Neural progenitor cell (in vitro differentiated cells): ENCODE data around the gene CTDSP2. TPM values are rescaled to one million over a fixed set of nuclear protein-coding genes. Genes with fewer than 3 reads are reported as not detected.
A peak's percentile ranks its signal among the peaks of the same experiment; 100 is the strongest.

ENCODE experiments used
- DNase-seq: peaks from one replicate; pipeline ENCODE4 v3.0.0-alpha.2; 2016; ENCODE audit warnings: low spot score
- H2AFZ ChIP-seq: fragments of 200-600 bp; sonication (generic); replicated peaks from 2 replicates; pipeline ENCODE4 v1.6.1; 2016; ENCODE audit warnings: antibody characterized with exemption
- H3F3A ChIP-seq: fragments of 200-600 bp; sonication (generic); 2 replicates; pipeline ENCODE4 v1.6.1; 2016; ENCODE audit warnings: antibody characterized with exemption, low read depth
- H3K27ac ChIP-seq: fragments of 200-600 bp; sonication (generic); 2 replicates; pipeline ENCODE4 v1.5.1; 2016; ENCODE audit warnings: mild to moderate bottlenecking
- H3K27me3 ChIP-seq: fragments of 200-600 bp; sonication (generic); 2 replicates; pipeline ENCODE4 v1.6.1; 2016; ENCODE audit warnings: mild to moderate bottlenecking, moderate library complexity
- H3K36me3 ChIP-seq: fragments of 200-600 bp; sonication (generic); 2 replicates; pipeline ENCODE4 v1.5.1; 2016
- H3K4me1 ChIP-seq: fragments of 200-600 bp; sonication (generic); 2 replicates; pipeline ENCODE4 v1.6.1; 2016; ENCODE audit warnings: mixed run types
- H3K4me2 ChIP-seq: fragments of 200-600 bp; sonication (generic); 2 replicates; pipeline ENCODE4 v1.6.1; 2016
- H3K4me3 ChIP-seq: fragments of 200-600 bp; sonication (generic); 2 replicates; pipeline ENCODE4 v1.5.1; 2016
- H3K79me2 ChIP-seq: fragments of 200-600 bp; sonication (generic); 2 replicates; pipeline ENCODE4 v1.6.1; 2016; ENCODE audit warnings: low read depth
- H3K9ac ChIP-seq: fragments of 200-600 bp; sonication (generic); 2 replicates; pipeline ENCODE4 v1.6.1; 2016
- H3K9me3 ChIP-seq: fragments of 200-600 bp; sonication (generic); 2 replicates; pipeline ENCODE4 v1.5.1; 2016; ENCODE audit warnings: low read depth
- H4K20me1 ChIP-seq: fragments of 200-600 bp; sonication (generic); 2 replicates; pipeline ENCODE4 v1.6.1; 2016; ENCODE audit warnings: low read depth
- H3K27ac Mint-ChIP-seq: 3 replicates; pipeline ENCODE4 v1.8.0; 2021; ENCODE audit warnings: mixed read lengths
- H3K27me3 Mint-ChIP-seq: 2 replicates; pipeline ENCODE4 v1.8.0; 2022; ENCODE audit warnings: low read depth, mild to moderate bottlenecking, inconsistent platforms, moderate library complexity, mixed read lengths; ENCODE audit not compliant: insufficient read depth
- H3K36me3 Mint-ChIP-seq: 3 replicates; pipeline ENCODE4 v1.8.0; 2021; ENCODE audit warnings: mixed read lengths
- H3K4me1 Mint-ChIP-seq: 3 replicates; pipeline ENCODE4 v1.8.0; 2021; ENCODE audit warnings: mixed read lengths
- H3K4me3 Mint-ChIP-seq: 3 replicates; pipeline ENCODE4 v1.8.0; 2021; ENCODE audit warnings: mild to moderate bottlenecking, moderate library complexity, mixed read lengths
- H3K9me3 Mint-ChIP-seq: 3 replicates; pipeline ENCODE4 v1.8.0; 2020; ENCODE audit warnings: mixed read lengths
- EZH2 ChIP-seq: fragments of 200-600 bp; sonication (generic); IDR thresholded peaks from 2 replicates; pipeline ENCODE4 v1.6.1; 2017; ENCODE audit warnings: antibody characterized with exemption, mild to moderate bottlenecking, moderate library complexity
- EZH2phosphoT487 ChIP-seq: fragments of 200-600 bp; sonication (generic); IDR thresholded peaks from 2 replicates; pipeline ENCODE4 v1.6.1; 2017; ENCODE audit warnings: antibody characterized with exemption
- total RNA-seq: library from RNA; depleted of rRNA; stranded (reverse); fragments of >200 nt; gene quantifications from 2 replicates; pipeline ENCODE4 v1.2.3, GENCODE V29; 2015; ENCODE audit warnings: low replicate concordance
- TF ChIP-seq, protein P1 (sequence below): fragments of 200-600 bp; sonication (generic); IDR thresholded peaks from 2 replicates; pipeline ENCODE4 v1.5.1; 2017; ENCODE audit warnings: antibody characterized with exemption, mild to moderate bottlenecking

Gene CTDSP2
- total RNA-seq, 1 donor from 2014 or later = 43.6 TPM

DNA sequence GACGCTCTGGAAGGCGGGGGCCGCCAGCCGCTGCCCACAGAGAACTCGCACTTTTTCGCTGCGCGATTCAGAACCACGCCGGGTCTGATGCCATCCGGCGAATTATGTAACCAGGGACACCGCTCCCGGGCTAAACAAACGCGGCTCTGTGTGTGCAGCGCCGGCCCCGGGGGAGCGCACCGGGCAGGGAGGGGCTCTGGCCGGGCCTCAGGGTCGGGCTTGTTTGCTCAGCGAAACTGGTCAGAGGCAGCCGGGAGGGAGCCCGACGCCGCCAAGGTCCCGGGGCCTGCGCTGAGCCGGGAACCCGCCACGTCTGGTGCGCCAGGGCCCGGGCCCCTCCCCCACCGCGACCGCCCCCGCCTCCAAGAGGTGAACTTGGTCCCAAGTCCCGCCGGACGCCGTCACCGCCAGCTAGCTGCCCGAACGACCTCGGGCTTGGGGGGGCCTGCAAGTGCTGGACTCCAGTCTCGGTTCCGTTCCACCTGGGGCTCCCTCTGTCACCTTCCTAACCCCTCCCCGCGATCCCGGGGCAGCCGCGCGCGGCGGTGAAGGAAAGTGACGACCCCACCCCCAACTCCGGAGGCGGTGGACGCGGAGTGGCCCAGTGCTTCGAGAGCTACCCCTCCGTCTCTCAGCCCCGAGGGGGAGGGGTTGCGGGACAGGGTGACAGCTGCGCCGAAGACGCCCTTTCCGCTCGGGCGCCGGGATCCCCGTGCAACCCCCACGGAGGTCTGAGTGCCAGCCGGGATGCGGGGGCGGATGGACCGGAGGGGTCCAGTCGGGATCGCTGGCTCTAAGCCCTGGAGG, 848 bp downstream of the CTDSP2 start:
- H3K79me2 ChIP-seq = peaks cover 56% of the 10 kb centered on the region
- peak; percentile 83 for DNase-seq
- peaks cover 39% of the 10 kb centered on the region for H3K4me1 ChIP-seq
- H3K9ac ChIP-seq = peak overlapping the region; percentile 98
- Mint-ChIP-seq H3K4me3 (peak overlapping the region; percentile 92), H3K27me3 (peaks cover 4% of the 10 kb centered on the region), H3K4me1 (peaks cover 50% of the 10 kb centered on the region), H3K9me3 (no peaks in the 10 kb centered on the region), H3K27ac (peak overlapping the region; percentile 60), H3K36me3 (no peaks in the 10 kb centered on the region)
- no peaks in the 10 kb centered on the region for H3K27me3 ChIP-seq
- H3F3A ChIP-seq = peaks cover 40% of the 10 kb centered on the region
- TF ChIP-seq, protein P1, sequence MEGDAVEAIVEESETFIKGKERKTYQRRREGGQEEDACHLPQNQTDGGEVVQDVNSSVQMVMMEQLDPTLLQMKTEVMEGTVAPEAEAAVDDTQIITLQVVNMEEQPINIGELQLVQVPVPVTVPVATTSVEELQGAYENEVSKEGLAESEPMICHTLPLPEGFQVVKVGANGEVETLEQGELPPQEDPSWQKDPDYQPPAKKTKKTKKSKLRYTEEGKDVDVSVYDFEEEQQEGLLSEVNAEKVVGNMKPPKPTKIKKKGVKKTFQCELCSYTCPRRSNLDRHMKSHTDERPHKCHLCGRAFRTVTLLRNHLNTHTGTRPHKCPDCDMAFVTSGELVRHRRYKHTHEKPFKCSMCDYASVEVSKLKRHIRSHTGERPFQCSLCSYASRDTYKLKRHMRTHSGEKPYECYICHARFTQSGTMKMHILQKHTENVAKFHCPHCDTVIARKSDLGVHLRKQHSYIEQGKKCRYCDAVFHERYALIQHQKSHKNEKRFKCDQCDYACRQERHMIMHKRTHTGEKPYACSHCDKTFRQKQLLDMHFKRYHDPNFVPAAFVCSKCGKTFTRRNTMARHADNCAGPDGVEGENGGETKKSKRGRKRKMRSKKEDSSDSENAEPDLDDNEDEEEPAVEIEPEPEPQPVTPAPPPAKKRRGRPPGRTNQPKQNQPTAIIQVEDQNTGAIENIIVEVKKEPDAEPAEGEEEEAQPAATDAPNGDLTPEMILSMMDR = no peak
- TF ChIP-seq EZH2phosphoT487 = no peak
- no peak for TF ChIP-seq EZH2
- peak overlapping the region; percentile 80 for H3K4me2 ChIP-seq
- peak overlapping the region; percentile 100 for H3K27ac ChIP-seq
- no peaks in the 10 kb centered on the region for H3K36me3 ChIP-seq
- H3K4me3 ChIP-seq = peak overlapping the region; percentile 95
- H2AFZ ChIP-seq = no peak overlapping the region
- peaks cover 53% of the 10 kb centered on the region for H4K20me1 ChIP-seq
- H3K9me3 ChIP-seq = no peaks in the 10 kb centered on the region

DNA sequence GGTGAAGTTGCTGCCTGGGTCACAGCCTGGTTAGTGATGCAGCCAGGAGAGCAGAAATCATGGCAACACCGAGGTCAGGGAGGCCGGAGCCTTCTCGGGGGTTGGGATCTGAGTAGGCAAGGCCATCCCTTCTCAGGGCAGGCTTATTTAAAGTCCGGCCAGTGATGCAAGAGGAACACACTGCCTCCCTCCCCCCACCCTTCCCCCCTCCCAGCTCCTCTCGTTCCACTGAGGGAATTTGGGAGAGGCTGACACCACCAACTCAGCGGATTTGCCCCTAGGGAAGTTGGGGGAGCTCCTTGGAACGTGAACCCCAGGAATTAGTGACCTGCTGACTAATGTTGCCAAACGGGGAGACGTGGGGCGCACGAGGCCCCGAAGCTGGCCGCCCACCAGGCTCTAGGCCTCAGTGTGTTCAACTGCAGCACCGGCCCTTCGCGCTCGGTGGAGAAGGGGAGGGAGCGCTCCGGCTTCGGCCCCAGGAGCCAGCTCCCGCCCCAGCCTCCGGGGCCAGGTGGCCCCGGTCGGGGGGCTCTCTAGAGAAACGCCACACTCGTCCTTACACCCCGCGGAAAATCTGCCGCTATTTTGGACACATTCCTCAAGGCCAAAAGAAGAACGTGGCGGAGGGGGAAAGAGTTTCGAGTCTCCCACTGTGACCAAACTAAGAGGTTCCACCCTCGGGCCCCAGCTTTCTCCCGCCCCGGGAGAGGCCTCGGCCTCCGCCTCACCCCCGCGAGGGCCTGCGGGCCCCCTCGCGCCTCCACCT, 1.6 kb downstream of the CTDSP2 start:
- TF ChIP-seq EZH2phosphoT487 = no peak
- TF ChIP-seq EZH2 = no peak
- Mint-ChIP-seq H3K27me3 (peaks cover 3% of the 10 kb centered on the region), H3K36me3 (no peaks in the 10 kb centered on the region), H3K9me3 (no peaks in the 10 kb centered on the region), H3K27ac (peak overlapping the region; percentile 60), H3K4me3 (peak overlapping the region; percentile 92), H3K4me1 (peaks cover 58% of the 10 kb centered on the region)
- H3F3A ChIP-seq = peaks cover 40% of the 10 kb centered on the region
- H3K4me3 ChIP-seq = peak overlapping the region; percentile 95
- H3K9me3 ChIP-seq = no peaks in the 10 kb centered on the region
- DNase-seq = peak; percentile 73
- H3K4me2 ChIP-seq = peak overlapping the region; percentile 80
- H3K27me3 ChIP-seq = no peaks in the 10 kb centered on the region
- no peaks in the 10 kb centered on the region for H3K36me3 ChIP-seq
- peak overlapping the region; percentile 98 for H3K9ac ChIP-seq
- H4K20me1 ChIP-seq = peaks cover 60% of the 10 kb centered on the region
- peaks cover 46% of the 10 kb centered on the region for H3K4me1 ChIP-seq
- peaks cover 64% of the 10 kb centered on the region for H3K79me2 ChIP-seq
- H3K27ac ChIP-seq = peak overlapping the region; percentile 46
- no peak overlapping the region for H2AFZ ChIP-seq

DNA sequence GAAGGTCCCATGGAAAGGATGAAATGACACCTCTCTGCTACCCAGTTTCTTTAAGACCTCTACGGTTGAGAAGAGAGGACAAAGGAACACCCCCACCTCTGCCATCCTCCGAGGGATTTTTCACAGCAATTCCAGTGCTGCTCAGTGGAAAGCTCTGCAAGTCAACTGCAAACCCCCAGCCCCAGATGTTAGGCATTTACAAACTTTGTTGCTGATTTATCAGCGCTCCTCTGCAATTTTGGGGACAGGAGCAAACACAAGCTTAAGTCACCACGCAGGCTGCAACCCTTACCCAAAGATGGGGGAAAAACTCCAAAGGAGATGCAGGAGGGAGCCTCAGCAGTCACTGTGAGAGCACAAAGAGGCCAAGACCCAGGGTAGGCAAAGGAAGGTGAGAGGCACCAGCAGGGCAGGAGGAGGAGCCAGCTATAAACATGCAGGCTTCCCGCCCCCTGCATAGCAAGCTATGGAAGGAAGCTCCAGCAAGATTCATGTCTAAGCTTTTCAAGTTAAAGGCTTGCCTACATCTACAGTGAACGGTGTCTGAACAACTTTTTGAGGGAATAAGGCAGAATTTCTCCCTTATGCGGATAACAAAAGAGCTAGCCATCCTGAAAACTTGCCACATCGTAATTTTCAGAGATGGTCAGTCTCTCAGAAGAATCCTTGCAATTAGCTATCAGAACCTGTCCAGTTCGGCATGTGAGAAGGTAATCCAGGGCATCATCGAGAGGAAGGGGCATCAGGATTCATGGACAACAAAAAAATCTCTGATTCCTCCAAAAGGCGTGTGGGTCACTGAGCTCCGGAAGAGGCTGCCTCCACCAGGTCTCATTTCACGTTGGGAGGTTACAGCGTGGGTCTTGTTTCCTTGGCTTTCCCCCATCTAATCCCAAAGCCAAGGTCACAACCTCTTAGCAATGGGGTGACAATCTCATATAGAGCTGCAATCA, 3.9 kb downstream of the CTDSP2 start:
- Histone ChIP-seq H2AFZ (no peak overlapping the region), H3K4me1 (peaks cover 62% of the 10 kb centered on the region), H3K9me3 (no peaks in the 10 kb centered on the region), H3F3A (peaks cover 55% of the 10 kb centered on the region), H3K4me3 (peak overlapping the region; percentile 37), H3K79me2 (peaks cover 87% of the 10 kb centered on the region), H3K4me2 (peak overlapping the region; percentile 80), H3K27ac (peak overlapping the region; percentile 49), H3K36me3 (no peaks in the 10 kb centered on the region), H4K20me1 (peaks cover 83% of the 10 kb centered on the region), H3K9ac (no peak overlapping the region), H3K27me3 (no peaks in the 10 kb centered on the region)
- Mint-ChIP-seq H3K27me3 (peaks cover 3% of the 10 kb centered on the region), H3K4me3 (peak overlapping the region; percentile 92), H3K36me3 (no peaks in the 10 kb centered on the region), H3K4me1 (peaks cover 71% of the 10 kb centered on the region), H3K9me3 (no peaks in the 10 kb centered on the region), H3K27ac (no peak overlapping the region)
- DNase-seq = peak; percentile 72
- TF ChIP-seq EZH2phosphoT487 (no peak), EZH2 (no peak)
- TF ChIP-seq, protein P1 = no peak
